GM23338 (cell line): ENCODE results near the gene KIAA1614. TPM values are rescaled to one million over a fixed set of nuclear protein-coding genes. Genes with fewer than 3 reads are reported as not detected.

Experiments used
- ATAC-seq: fragments of 200-7000 bp; cut with Tn5 transposase; 3 replicates; pipeline ENCODE4 v1.9.1; 2020
- DNase-seq: peaks from one replicate; pipeline ENCODE4 v3.0.0-alpha.2; 2015; ENCODE audit warnings: low spot score
- H2AFZ ChIP-seq: fragments of 200-600 bp; sonication (generic); 2 replicates; pipeline ENCODE4 v1.8.0; 2016; ENCODE audit warnings: antibody characterized with exemption, mild to moderate bottlenecking, moderate library complexity
- H3F3A ChIP-seq: fragments of 200-600 bp; sonication (generic); replicated peaks from 2 replicates; pipeline ENCODE4 v1.8.0; 2017; ENCODE audit warnings: antibody characterized with exemption, mixed run types, low read depth
- H3K27ac ChIP-seq: fragments of 200-600 bp; sonication (generic); 2 replicates; pipeline ENCODE4 v1.6.1; 2016; ENCODE audit warnings: low read depth
- H3K27me3 ChIP-seq: fragments of 200-600 bp; sonication (generic); 2 replicates; pipeline ENCODE4 v1.8.0; 2016; ENCODE audit warnings: mild to moderate bottlenecking, mixed run types, moderate library complexity; ENCODE audit not compliant: insufficient read depth
- H3K36me3 ChIP-seq: fragments of 200-600 bp; sonication (generic); 2 replicates; pipeline ENCODE4 v1.8.0; 2016; ENCODE audit warnings: mild to moderate bottlenecking; ENCODE audit not compliant: insufficient read depth
- H3K4me1 ChIP-seq: fragments of 200-600 bp; sonication (generic); 2 replicates; pipeline ENCODE4 v1.8.0; 2016; ENCODE audit warnings: mild to moderate bottlenecking, moderate library complexity; ENCODE audit not compliant: insufficient read depth
- H3K4me2 ChIP-seq: fragments of 200-600 bp; sonication (generic); 2 replicates; pipeline ENCODE4 v1.7.1; 2017; ENCODE audit warnings: mixed run types
- H3K4me3 ChIP-seq: fragments of 200-600 bp; sonication (generic); 2 replicates; pipeline ENCODE4 v1.6.1; 2016; ENCODE audit warnings: mixed run types
- H3K79me2 ChIP-seq: fragments of 200-600 bp; sonication (generic); replicated peaks from 2 replicates; pipeline ENCODE4 v1.8.0; 2017; ENCODE audit warnings: mild to moderate bottlenecking; ENCODE audit not compliant: insufficient read depth
- H3K9me2 ChIP-seq: fragments of 200-600 bp; sonication (generic); 2 replicates; pipeline ENCODE4 v1.8.0; 2017; ENCODE audit not compliant: insufficient read depth
- H4K20me1 ChIP-seq: fragments of 200-600 bp; sonication (generic); replicated peaks from 2 replicates; pipeline ENCODE4 v1.8.0; 2017; ENCODE audit warnings: mild to moderate bottlenecking; ENCODE audit not compliant: insufficient read depth
- H3K27ac Mint-ChIP-seq: 2 replicates; pipeline ENCODE4 v1.8.0; 2020; ENCODE audit warnings: inconsistent platforms, mild to moderate bottlenecking, moderate library complexity, mixed read lengths
- H3K27me3 Mint-ChIP-seq: 3 replicates; pipeline ENCODE4 v1.8.0; 2022; ENCODE audit warnings: low read depth, mild to moderate bottlenecking, moderate library complexity, mixed read lengths, inconsistent platforms; ENCODE audit not compliant: insufficient read depth, poor library complexity
- H3K36me3 Mint-ChIP-seq: 3 replicates; pipeline ENCODE4 v1.8.0; 2021; ENCODE audit warnings: low read depth, mild to moderate bottlenecking, inconsistent platforms, moderate library complexity, mixed read lengths
- H3K4me1 Mint-ChIP-seq: 3 replicates; pipeline ENCODE4 v1.8.0; 2020; ENCODE audit warnings: mild to moderate bottlenecking, inconsistent platforms, mixed read lengths
- H3K4me3 Mint-ChIP-seq: 3 replicates; pipeline ENCODE4 v1.8.0; 2021; ENCODE audit warnings: moderate library complexity, mild to moderate bottlenecking, inconsistent platforms, mixed read lengths
- H3K9me3 Mint-ChIP-seq: 3 replicates; pipeline ENCODE4 v1.8.0; 2020; ENCODE audit warnings: moderate library complexity, mild to moderate bottlenecking, inconsistent platforms, mixed read lengths
- CTCF ChIP-seq, 2 experiments: fragments of 200-600 bp in 1 of 2; sonication (generic) in 1 of 2; conservative IDR thresholded peaks; 2 replicates each; pipeline versions ENCODE4 v1.5.1 to v1.6.1; 2016 to 2017; ENCODE audit warnings: antibody characterized with exemption in 2 of 2, low read depth in 2 of 2, mild to moderate bottlenecking in 2 of 2, moderate library complexity in 1 of 2
- ETS1 ChIP-seq: IDR thresholded peaks from 2 replicates; pipeline ENCODE4 v1.6.1; 2016; ENCODE audit warnings: antibody characterized with exemption
- EZH2 ChIP-seq: fragments of 200-600 bp; sonication (generic); IDR thresholded peaks from one replicate; pipeline ENCODE4 v1.8.0; 2017; ENCODE audit warnings: antibody characterized with exemption, mild to moderate bottlenecking, low read depth; ENCODE audit not compliant: unreplicated experiment
- EZH2phosphoT487 ChIP-seq: fragments of 200-600 bp; sonication (generic); IDR thresholded peaks from one replicate; pipeline ENCODE4 v1.8.1; 2018; ENCODE audit warnings: antibody characterized with exemption; ENCODE audit not compliant: unreplicated experiment
- NANOG ChIP-seq: IDR thresholded peaks from 2 replicates; pipeline ENCODE4 v1.6.1; 2016; ENCODE audit warnings: antibody characterized with exemption, borderline replicate concordance
- POLR2AphosphoS5 ChIP-seq: IDR thresholded peaks from 2 replicates; pipeline ENCODE4 v1.6.1; 2016; ENCODE audit warnings: antibody characterized with exemption, low read depth
- REST ChIP-seq: IDR thresholded peaks from one replicate; pipeline ENCODE4 v1.6.1; 2018; ENCODE audit warnings: antibody characterized with exemption; ENCODE audit not compliant: unreplicated experiment
- STAT1 ChIP-seq: IDR thresholded peaks from one replicate; pipeline ENCODE4 v1.6.1; 2016; ENCODE audit warnings: antibody characterized with exemption; ENCODE audit not compliant: unreplicated experiment
- polyA plus RNA-seq: library from polyadenylated mRNA; unstranded; fragments of >200 nt; fragmentation: Nextera tagmentation; extraction: Ambion mirVana; gene quantifications from 2 replicates; pipeline ENCODE4 v1.2.1, GENCODE V29; 2016
- total RNA-seq: library from RNA; depleted of rRNA; stranded (reverse); fragments of >200 nt; shearing (Covaris generic); gene quantifications from 2 replicates; pipeline ENCODE4 v1.2.3, GENCODE V29; 2014

The KIAA1614 gene
- total and polyA plus RNA-seq, 2 experiments from 2014 or later: 1.1 to 1.8 TPM

- no peaks in the 10 kb centered on the region for H3K4me1 ChIP-seq
Observed at GRCh38 chr1:180961622-180962021, 48.9 kb downstream of the KIAA1614 start.

More at GRCh38 chr1:180961622-180962021, 48.9 kb downstream of the KIAA1614 start:
- DNase-seq (no peak), ATAC-seq (no peak)
- H2AFZ ChIP-seq: no peak overlapping the region
- H3K36me3 Mint-ChIP-seq: peaks cover 51% of the 10 kb centered on the region
- no peak overlapping the region for H3K27ac ChIP-seq
- H3K4me3 Mint-ChIP-seq: no peak overlapping the region
- H3K4me1 Mint-ChIP-seq: peaks cover 6% of the 10 kb centered on the region; the same call in 2 of the 3 replicates
- H3K4me2 ChIP-seq: no peak overlapping the region
- no peaks in the 10 kb centered on the region for H3K9me2 ChIP-seq
- H3K79me2 ChIP-seq: peaks cover 10% of the 10 kb centered on the region; the same call in 1 of the 2 replicates
- H3K27me3 ChIP-seq: no peaks in the 10 kb centered on the region
- H3F3A ChIP-seq: no peaks in the 10 kb centered on the region
- H3K4me3 ChIP-seq: no peak overlapping the region
- H3K27ac Mint-ChIP-seq: no peak overlapping the region
- peaks cover 8% of the 10 kb centered on the region; the same call in 1 of the 2 replicates for H3K36me3 ChIP-seq
- peaks cover 21% of the 10 kb centered on the region for H3K9me3 Mint-ChIP-seq
- H4K20me1 ChIP-seq: peaks cover 6% of the 10 kb centered on the region; the same call in 1 of the 2 replicates
- no peak for TF ChIP-seq STAT1
- TF ChIP-seq NANOG: no peak
- TF ChIP-seq POLR2AphosphoS5: no peak
- no peak for TF ChIP-seq CTCF (conservative IDR thresholded peaks at IDR 0.05; ENCODE audit: low read depth in 2 of 2)
- TF ChIP-seq REST: no peak
- TF ChIP-seq EZH2phosphoT487: no peak
- no peak for TF ChIP-seq EZH2
- TF ChIP-seq ETS1: no peak
- peaks cover 3% of the 10 kb centered on the region for H3K27me3 Mint-ChIP-seq
